Subcutaneous adipose tissue (tissue), 4 donors: ENCODE data around the gene UGT1A4. TPM values are rescaled to one million over a fixed set of nuclear protein-coding genes. Genes with fewer than 3 reads are reported as not detected.

Experiments
- CTCF ChIP-seq: fragments of 450-650 bp; IDR thresholded peaks from one replicate; pipeline ENCODE4 v1.5.1; 2016; ENCODE audit warnings: low read depth, mild to moderate bottlenecking, control low read depth, antibody characterized with exemption, moderate library complexity
- total RNA-seq, 4 donors: library from RNA; depleted of rRNA; stranded (reverse); fragments of >200 nt; gene quantifications; one replicate each; pipeline ENCODE4 v1.1.0, GENCODE V29; 2016

The UGT1A4 gene
- total RNA-seq, 4 donors from 2014 or later: not detected

- TF ChIP-seq CTCF: no peak
Observed at GRCh38 chr2:233689501-233689900, 29.0 kb upstream of the UGT1A4 start.

GRCh38 chr2:233690444-233690843 is 28.1 kb upstream of the UGT1A4 start:
- TF ChIP-seq CTCF: no peak

GRCh38 chr2:233691443-233692433 is 26.8 kb upstream of the UGT1A4 start:
- no peak for TF ChIP-seq CTCF

GRCh38 chr2:233692648-233693047 is 25.9 kb upstream of the UGT1A4 start, which contains the start of gene UGT1A6:
Gene UGT1A6, plus strand, starts transcription at chr2:233692890. Its CDS starts 115 bp downstream, at chr2:233693005.
- TF ChIP-seq CTCF: no peak

GRCh38 chr2:233693963-233694362 is 24.6 kb upstream of the UGT1A4 start:
- TF ChIP-seq CTCF: no peak

- no peak for TF ChIP-seq CTCF
Observed at GRCh38 chr2:233698740-233699139, 19.8 kb upstream of the UGT1A4 start.

- TF ChIP-seq CTCF: no peak
Observed at GRCh38 chr2:233699424-233700027, 19.0 kb upstream of the UGT1A4 start.
